ENCODE measurements around the gene ITIH5.

DNA sequence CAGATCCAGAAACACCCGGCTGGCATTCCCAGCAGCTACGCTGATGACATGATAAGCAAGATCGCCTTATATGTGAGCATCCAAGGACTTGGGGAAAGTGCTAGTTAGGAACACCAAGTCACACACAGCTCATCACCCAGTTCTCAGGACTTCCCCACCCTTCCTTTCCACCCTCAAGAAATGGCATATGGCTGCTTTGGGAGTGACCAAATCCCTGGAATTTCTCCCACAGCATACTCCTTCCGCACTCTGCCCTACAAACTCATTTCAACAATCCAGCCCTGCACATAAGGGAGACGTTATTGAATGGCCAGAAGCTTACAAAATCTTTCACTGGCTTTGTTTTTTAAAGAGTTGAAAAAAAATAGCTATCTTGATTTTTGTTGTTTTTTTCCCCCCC, 4.2 kb downstream of the ITIH5 start:
- TF ChIP-seq, protein P1, sequence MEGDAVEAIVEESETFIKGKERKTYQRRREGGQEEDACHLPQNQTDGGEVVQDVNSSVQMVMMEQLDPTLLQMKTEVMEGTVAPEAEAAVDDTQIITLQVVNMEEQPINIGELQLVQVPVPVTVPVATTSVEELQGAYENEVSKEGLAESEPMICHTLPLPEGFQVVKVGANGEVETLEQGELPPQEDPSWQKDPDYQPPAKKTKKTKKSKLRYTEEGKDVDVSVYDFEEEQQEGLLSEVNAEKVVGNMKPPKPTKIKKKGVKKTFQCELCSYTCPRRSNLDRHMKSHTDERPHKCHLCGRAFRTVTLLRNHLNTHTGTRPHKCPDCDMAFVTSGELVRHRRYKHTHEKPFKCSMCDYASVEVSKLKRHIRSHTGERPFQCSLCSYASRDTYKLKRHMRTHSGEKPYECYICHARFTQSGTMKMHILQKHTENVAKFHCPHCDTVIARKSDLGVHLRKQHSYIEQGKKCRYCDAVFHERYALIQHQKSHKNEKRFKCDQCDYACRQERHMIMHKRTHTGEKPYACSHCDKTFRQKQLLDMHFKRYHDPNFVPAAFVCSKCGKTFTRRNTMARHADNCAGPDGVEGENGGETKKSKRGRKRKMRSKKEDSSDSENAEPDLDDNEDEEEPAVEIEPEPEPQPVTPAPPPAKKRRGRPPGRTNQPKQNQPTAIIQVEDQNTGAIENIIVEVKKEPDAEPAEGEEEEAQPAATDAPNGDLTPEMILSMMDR (conservative IDR thresholded peaks at IDR 0.05 in 1 of 2, IDR thresholded peaks at IDR 0.05 in 1 of 2; ENCODE audit: low read depth in 1 of 2, low read length in 2 of 2), result no peak
- no peak for TF ChIP-seq EZH2 (IDR thresholded peaks at IDR 0.05; ENCODE audit: low read length, missing control alignments)

Data from fibroblast of lung (primary cell).